GM19468 (cell line): Measurements from ENCODE around the gene IP6K1.
A peak's percentile ranks its signal among the peaks of the same experiment; 100 is the strongest.

Source experiments
- ATAC-seq: cut with Tn5 transposase; IDR thresholded peaks from one replicate; pipeline ENCODE4 v1.9.1; 2021; ENCODE audit warnings: mild to moderate bottlenecking, moderate library complexity, moderate number of reproducible peaks; ENCODE audit not compliant: unreplicated experiment; ENCODE audit errors: extremely low read depth

The IP6K1 gene

GRCh38 chr3:49674497-49674983 is 111.8 kb downstream of the IP6K1 start:
- ATAC-seq: peak; percentile 28
